ENCODE data around the gene CYTH4.

DNA sequence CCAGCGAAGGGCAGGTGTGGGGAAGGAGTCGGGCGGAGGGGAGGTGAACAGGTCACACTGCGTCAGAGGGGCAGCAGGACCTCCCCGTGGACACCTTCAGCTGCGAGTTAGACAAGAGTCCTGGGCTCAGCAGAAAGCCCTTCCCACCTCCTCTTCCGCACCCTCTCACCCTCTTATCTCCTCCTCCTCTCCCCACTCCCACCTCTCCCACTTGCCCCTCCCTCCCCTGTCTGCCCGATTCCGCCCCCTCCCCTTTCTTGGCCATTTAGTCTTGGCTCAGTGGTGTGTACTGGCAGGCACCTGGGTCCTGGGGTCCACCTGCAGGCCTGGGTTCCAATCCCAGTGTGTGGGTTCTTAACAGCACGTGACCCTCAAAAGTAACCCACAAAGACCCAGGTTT lies 37.2 kb downstream of the CYTH4 start:
- no peak for TF ChIP-seq POLR2A (IDR thresholded peaks at IDR 0.05)
- TF ChIP-seq, protein P1, sequence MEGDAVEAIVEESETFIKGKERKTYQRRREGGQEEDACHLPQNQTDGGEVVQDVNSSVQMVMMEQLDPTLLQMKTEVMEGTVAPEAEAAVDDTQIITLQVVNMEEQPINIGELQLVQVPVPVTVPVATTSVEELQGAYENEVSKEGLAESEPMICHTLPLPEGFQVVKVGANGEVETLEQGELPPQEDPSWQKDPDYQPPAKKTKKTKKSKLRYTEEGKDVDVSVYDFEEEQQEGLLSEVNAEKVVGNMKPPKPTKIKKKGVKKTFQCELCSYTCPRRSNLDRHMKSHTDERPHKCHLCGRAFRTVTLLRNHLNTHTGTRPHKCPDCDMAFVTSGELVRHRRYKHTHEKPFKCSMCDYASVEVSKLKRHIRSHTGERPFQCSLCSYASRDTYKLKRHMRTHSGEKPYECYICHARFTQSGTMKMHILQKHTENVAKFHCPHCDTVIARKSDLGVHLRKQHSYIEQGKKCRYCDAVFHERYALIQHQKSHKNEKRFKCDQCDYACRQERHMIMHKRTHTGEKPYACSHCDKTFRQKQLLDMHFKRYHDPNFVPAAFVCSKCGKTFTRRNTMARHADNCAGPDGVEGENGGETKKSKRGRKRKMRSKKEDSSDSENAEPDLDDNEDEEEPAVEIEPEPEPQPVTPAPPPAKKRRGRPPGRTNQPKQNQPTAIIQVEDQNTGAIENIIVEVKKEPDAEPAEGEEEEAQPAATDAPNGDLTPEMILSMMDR (IDR thresholded peaks at IDR 0.05), result no peak

All from uterus (tissue), 2 donors.